GM18519 (cell line): ENCODE results near the gene SUSD6.
"Not testable (repeated sequence)": the region's sequence is repeated elsewhere in the genome, so short reads cannot be mapped to it uniquely, and the experiment has no call there.

Experiments
- ATAC-seq: cut with Tn5 transposase; IDR thresholded peaks from one replicate; pipeline ENCODE4 v1.9.1; 2021; ENCODE audit warnings: mild to moderate bottlenecking, moderate library complexity; ENCODE audit not compliant: unreplicated experiment, low FRiP score

Gene SUSD6

DNA sequence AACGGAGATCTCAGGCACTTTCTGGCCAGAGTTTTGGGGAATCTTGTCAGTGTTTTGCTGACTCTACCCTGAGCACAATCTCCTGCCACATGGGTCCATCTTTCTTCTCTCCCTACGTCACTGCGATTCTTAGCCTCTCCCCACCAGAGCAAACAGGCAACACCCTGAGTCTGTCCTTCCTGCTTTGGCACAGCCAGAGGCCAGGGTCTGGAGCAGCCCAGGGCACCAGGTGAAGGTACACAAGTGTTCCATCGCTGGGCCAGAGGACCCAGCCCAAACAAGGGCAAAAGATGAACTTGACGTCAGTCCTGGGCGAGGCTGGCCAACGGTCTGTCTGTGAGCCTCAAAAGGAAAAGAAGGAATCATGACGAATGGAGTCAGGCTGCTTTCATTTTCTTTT lies 24.0 kb upstream of the SUSD6 start:
- no peak for ATAC-seq

- no peak for ATAC-seq
Observed at GRCh38 chr14:69591317-69591716, 20.1 kb upstream of the SUSD6 start.

DNA sequence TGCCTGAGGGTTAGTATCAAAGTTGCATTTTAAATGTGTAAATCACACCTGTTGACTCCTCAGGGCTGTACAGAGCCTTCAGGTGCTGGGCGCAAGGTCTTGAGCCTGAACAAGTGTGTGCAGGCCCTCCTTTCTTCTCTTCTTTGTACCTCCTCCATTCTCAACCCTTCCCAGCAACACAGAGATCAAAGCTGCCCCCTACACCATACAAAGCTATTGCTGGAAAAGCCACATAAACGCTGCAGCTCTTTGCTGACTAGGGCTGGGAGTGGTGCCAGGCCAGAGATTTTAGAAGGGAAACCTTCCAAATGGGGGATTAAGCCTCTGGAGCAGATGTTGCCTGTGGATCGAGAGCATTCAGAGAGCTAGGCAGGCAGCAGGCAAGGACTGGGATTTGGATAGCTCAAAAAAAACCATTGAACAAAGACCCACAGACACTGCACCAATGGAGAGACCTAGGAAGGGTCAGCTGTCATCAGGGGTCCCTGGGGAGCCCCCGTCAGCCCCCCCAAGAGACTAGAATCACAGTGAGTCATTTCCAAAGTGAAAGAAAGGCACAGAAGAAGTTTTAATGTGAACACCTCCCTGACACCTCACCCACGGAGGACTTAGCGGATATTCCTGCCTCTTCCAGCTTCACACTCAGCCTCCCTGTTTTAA lies 18.2 kb upstream of the SUSD6 start:
- ATAC-seq = no peak

- no peak for ATAC-seq
Observed at GRCh38 chr14:69594846-69595245, 16.6 kb upstream of the SUSD6 start.

- ATAC-seq = no peak
Observed at GRCh38 chr14:69595336-69595735, 16.1 kb upstream of the SUSD6 start.

DNA sequence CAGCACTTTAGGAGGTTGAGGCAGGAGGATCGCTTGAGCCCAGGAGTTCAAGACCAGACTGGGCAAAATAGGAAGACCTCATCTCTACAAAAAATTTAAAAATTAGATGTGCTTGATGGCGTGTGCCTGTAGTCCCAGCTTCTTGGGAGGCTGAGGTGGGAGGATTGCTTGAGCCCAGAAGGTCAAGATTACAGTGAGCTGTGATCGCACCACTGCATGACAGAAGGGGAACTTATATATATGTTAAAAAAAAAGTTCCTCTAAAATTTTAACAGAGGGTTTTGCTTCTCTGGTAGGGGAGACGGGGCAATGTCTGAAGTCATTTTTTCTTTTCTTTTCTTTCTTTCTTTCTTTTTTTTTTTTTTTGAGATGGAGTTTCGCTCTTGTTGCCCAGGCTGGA lies 12.0 kb upstream of the SUSD6 start:
- ATAC-seq = not testable (repeated sequence)

DNA sequence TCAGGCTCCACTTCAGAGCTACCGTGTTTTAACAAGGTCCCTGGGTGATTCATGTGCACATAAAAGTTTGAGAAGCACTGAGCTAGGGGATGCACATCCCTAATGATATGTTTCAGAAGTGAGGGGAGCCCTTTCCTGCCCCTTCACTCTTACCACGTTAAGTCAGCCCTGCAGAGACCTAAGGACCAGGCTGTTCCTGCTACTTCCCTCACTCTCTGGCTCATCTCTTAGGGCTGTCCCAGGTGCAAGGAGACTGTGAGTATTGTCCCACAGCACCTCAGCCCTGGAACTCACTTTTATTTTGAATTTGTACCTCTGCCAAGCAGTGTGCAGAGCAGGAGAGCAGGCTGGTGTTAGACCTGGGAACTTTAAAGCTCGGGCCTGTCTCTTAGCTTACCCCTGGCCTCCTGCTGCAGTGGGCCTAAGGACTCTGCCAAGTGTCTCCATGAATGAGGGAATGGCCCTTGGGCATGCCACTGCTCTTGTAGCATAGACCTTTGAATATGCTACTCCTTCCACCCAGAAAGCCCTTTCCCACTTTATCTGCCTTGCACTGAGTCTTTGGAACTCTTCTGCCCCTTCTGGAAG lies 11.0 kb upstream of the SUSD6 start:
- no peak for ATAC-seq

DNA sequence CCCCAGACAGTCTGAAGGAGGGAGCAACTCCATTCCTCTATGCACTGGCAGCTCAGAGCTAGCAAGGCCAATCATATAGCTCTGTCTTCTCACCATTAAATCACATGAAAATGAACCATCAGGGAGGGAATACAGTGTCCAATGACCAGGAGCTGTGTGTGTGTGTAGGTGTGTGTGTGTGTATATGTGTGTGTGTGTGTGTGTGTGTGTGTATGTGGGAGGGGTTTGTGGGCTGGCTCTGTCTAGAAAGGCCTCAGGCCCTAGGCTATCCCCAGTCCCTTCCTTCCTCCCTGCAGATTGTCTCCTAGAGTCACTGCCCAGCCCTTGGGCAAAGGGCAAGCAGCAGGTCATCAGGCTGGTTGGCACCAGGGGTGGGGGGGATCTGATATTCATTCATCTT lies 5.7 kb upstream of the SUSD6 start:
- no peak for ATAC-seq

- no peak for ATAC-seq
Observed at GRCh38 chr14:69606258-69607184, 4.9 kb upstream of the SUSD6 start.

GRCh38 chr14:69610020-69610873 lies 1.1 kb upstream of the SUSD6 start:
- no peak for ATAC-seq

GRCh38 chr14:69610874-69611171 lies 573 bp upstream of the SUSD6 start:
- ATAC-seq = no peak

GRCh38 chr14:69612014-69612782 lies 802 bp downstream of the SUSD6 start:
- ATAC-seq = peak; percentile 11

DNA sequence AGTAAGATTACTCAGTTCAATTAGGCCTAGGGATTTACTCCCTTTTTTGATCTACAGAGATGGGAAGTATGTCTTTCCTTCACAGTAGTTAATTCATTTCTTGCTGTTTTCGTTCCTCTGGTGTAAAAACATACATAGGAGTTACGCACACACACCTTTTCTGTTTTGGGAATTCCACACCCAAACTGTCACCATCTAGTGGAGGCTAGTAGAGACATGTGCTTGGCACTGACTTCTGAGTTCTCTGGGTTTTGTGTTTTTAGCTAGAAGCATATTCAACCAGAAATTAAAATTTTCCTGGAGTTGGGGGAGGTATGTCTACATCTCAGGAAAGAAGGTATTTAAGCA lies 1.4 kb downstream of the SUSD6 start:
- ATAC-seq = no peak

DNA sequence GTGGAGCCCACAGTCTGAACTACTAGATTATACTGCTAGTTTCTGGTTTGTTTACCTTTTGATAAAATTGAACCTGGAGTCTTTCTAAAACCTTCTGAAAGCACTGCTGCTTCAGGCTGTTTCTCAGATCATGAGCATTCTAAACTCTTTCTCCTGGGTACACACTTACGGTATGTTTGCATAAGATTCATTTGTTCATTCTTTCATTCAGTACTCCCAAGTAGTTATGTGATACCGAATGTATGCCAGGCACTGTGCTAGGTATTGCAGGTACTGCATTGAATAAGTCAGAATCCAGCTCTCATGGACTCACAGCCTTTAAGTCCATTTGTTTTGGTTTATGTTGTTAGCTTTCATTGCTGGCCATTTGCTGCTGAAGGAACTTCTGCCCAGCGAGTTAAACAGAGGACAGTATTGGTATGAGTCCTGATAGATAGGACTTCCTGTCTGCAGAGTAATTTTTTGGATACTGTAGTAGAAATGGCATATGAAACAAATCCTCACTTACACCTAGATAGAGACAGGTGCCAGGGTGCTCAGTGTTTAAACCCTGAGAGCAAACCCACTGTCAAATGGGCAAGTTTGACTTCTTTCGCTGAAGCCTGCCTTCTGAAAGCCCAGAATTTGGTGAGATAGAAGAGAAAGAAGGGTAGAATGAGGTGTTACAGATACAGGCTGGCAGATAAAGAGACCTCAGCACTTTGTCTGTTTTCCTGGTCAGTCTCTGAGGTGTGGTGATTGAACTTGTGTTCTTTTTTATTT lies 2.1 kb downstream of the SUSD6 start:
- ATAC-seq = no peak

DNA sequence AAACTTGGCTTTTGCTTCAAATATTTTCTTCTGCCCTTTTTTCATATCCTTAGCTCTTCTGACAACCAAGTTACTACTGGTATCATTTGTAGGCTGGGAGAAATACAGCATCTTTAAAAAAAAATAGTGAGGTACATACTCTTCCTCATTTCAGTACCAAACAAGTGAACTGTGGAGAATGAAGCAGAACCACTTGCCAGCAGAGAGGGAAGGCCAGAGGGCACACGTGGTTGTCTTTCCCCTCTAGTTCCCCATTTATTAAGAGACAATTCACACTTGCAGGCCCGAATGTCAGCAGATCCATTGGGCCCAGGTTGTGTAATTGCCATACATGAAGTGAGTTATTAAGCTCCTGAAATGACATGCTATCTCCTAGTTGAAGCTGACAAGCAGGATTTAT lies 3.2 kb downstream of the SUSD6 start:
- ATAC-seq = no peak

GRCh38 chr14:69615121-69615495 lies 3.7 kb downstream of the SUSD6 start:
- no peak for ATAC-seq

- peak; percentile 47 for ATAC-seq
Observed at GRCh38 chr14:69615496-69616407, 4.4 kb downstream of the SUSD6 start.

GRCh38 chr14:69616408-69616773 lies 5.0 kb downstream of the SUSD6 start:
- ATAC-seq = no peak

GRCh38 chr14:69617796-69618195 lies 6.4 kb downstream of the SUSD6 start:
- no peak for ATAC-seq
